ENCODE data around the gene TTC39C. TPM values are rescaled to one million over a fixed set of nuclear protein-coding genes. Genes with fewer than 3 reads are reported as not detected.

TTC39C gene
- polyA plus RNA-seq, 2 of the 4 experiments (the other 2 are of a cell fraction): 8.7 to 18.4 TPM

GRCh38 chr18:23995180-23995579 is 19.4 kb upstream of the TTC39C start:
- no peak for DNase-seq (ENCODE audit: low read depth in 1 of 2, low spot score in 1 of 2)
- peaks cover 18% of the 10 kb centered on the region; the same call in 2 of the 3 replicates for H3K4me1 ChIP-seq
- H3K27ac ChIP-seq: no peak overlapping the region; a peak in 1 of 6 replicates
- no peak for ATAC-seq
- FAIRE-seq: no peak
- no peaks in the 10 kb centered on the region for H3K9me3 ChIP-seq
- POLR2A ChIA-PET: no interaction called here
- 96% methylated on average over 13 of the region's 13 CpGs for WGBS (ENCODE audit: missing lambda C conversion rate)
- H3K4me2 ChIP-seq: no peak overlapping the region
- TF ChIP-seq RNF2 (IDR thresholded peaks at IDR 0.05; ENCODE audit: borderline replicate concordance, low read depth): no peak
- no peak for TF ChIP-seq FOSL2 (IDR thresholded peaks at IDR 0.05)
- TF ChIP-seq FOSL2 (CRISPR knock-in tag; IDR thresholded peaks at IDR 0.05): no peak
- TF ChIP-seq HMGXB4 (CRISPR knock-in tag; IDR thresholded peaks at IDR 0.05; ENCODE audit: borderline replicate concordance): no peak
- TF ChIP-seq HOXA7 (CRISPR knock-in tag; IDR thresholded peaks at IDR 0.05): no peak
- TF ChIP-seq HDAC2 (IDR thresholded peaks at IDR 0.05): no peak
- TF ChIP-seq ATOH8 (CRISPR knock-in tag; IDR thresholded peaks at IDR 0.05; ENCODE audit: low read depth): no peak
- TF ChIP-seq CBX2 (IDR thresholded peaks at IDR 0.05; ENCODE audit: borderline replicate concordance, low read depth): no peak
- no peak for TF ChIP-seq JUN (IDR thresholded peaks at IDR 0.05)
- no peak for TF ChIP-seq MYC (IDR thresholded peaks at IDR 0.05; ENCODE audit: borderline replicate concordance, low read length)
- no peak for TF ChIP-seq ZSCAN20 (CRISPR knock-in tag; IDR thresholded peaks at IDR 0.05)
- TF ChIP-seq FOXS1 (CRISPR knock-in tag; IDR thresholded peaks at IDR 0.05): no peak
- TF ChIP-seq POLR2AphosphoS2 (conservative IDR thresholded peaks at IDR 0.05; ENCODE audit: low read length): no peak
- no peak for TF ChIP-seq POLR2A (IDR thresholded peaks at IDR 0.05; ENCODE audit: low read length)
- no peak for TF ChIP-seq KDM1A (IDR thresholded peaks at IDR 0.05; ENCODE audit: low read depth)
- no peak for TF ChIP-seq MAX (IDR thresholded peaks at IDR 0.05)
- H3K4me3 ChIP-seq: no peak overlapping the region
- CTCF ChIA-PET: interaction anchor here (1.0 kb wide), 1 partner anchor 77 kb away, joined by 3 read pairs; no protein-coding TSS in a partner anchor

DNA sequence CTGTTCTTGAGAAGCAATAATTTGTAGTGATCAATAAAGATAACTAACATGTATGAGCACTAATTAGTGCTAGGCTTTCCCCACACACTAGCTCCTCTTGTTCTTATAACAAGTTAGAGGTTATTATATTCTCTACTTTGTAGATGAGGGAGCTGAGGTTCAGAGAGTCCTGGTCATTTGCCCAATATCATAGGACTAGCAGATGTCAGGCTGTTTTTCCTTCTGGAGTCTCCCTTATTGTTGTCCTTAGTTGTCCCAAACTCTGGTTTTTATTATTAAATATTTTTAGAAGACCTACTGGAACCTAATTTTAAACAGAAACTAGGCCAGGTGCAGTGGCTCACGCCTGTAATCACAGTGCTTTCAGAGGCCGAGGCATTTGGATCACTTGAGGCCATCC is 16.5 kb upstream of the TTC39C start:
- no peak for FAIRE-seq
- no peak for TF ChIP-seq GATA3 (IDR thresholded peaks at IDR 0.05; ENCODE audit: borderline replicate concordance)
- no peak for TF ChIP-seq NPAS2 (CRISPR knock-in tag; IDR thresholded peaks at IDR 0.05; ENCODE audit: borderline replicate concordance)
- TF ChIP-seq HOXB5 (CRISPR knock-in tag; IDR thresholded peaks at IDR 0.05): no peak
- no peak for TF ChIP-seq HMGXB4 (CRISPR knock-in tag; IDR thresholded peaks at IDR 0.05; ENCODE audit: borderline replicate concordance)
- no peak for TF ChIP-seq ZNF302 (CRISPR knock-in tag; IDR thresholded peaks at IDR 0.05)
- no peak for TF ChIP-seq TP53 (CRISPR knock-in tag; IDR thresholded peaks at IDR 0.05)
- TF ChIP-seq RFX5 (IDR thresholded peaks at IDR 0.05): no peak
- TF ChIP-seq CBX2 (IDR thresholded peaks at IDR 0.05; ENCODE audit: borderline replicate concordance, low read depth): no peak
- TF ChIP-seq REST (IDR thresholded peaks at IDR 0.05): no peak
- no peak for TF ChIP-seq BCL3 (IDR thresholded peaks at IDR 0.05)
- no peak for TF ChIP-seq SREBF2 (IDR thresholded peaks at IDR 0.05)
- TF ChIP-seq HDAC2 (IDR thresholded peaks at IDR 0.05): no peak
- TF ChIP-seq HES2 (IDR thresholded peaks at IDR 0.05): no peak
- TF ChIP-seq EP300 (IDR thresholded peaks at IDR 0.05): no peak
- TF ChIP-seq FOSL2 (IDR thresholded peaks at IDR 0.05): no peak
- TF ChIP-seq FOSL2 (CRISPR knock-in tag; IDR thresholded peaks at IDR 0.05): no peak
- ATAC-seq: no peak
- Histone ChIP-seq H3K27ac (no peak overlapping the region), H3K4me1 (peaks cover 18% of the 10 kb centered on the region; the same call in 2 of the 3 replicates), H3K4me2 (no peak overlapping the region), H3K4me3 (no peak overlapping the region), H3K9me3 (no peaks in the 10 kb centered on the region)
- POLR2A ChIA-PET: no interaction called here
- CTCF ChIA-PET: no interaction called here
- DNase-seq (ENCODE audit: low read depth in 1 of 2, low spot score in 1 of 2): no peak
- WGBS (ENCODE audit: missing lambda C conversion rate): 100% methylated on average over 2 of the region's 2 CpGs
